Vagina (tissue), 2 donors: ENCODE data around the gene ARHGAP26.

Experiments
- POLR2AphosphoS5 ChIP-seq, 2 donors: sonication (generic); formaldehyde crosslinking; IDR thresholded peaks; one replicate each; pipeline ENCODE4 v1.9.0; 2017; ENCODE audit warnings: antibody characterized with exemption in 2 of 2, mild to moderate bottlenecking in 2 of 2, low read depth in 1 of 2; ENCODE audit not compliant: insufficient read depth in 1 of 2
- TF ChIP-seq, protein P1 (sequence below), 3 experiments: fragments of 450-650 bp in 2 of 3; fragments of 200-600 bp in 1 of 3; sonication (generic) in 1 of 3; IDR thresholded peaks; one replicate each; pipeline ENCODE4 v1.5.1; 2017 to 2019; ENCODE audit warnings: antibody characterized with exemption in 3 of 3, mild to moderate bottlenecking in 2 of 3, moderate library complexity in 2 of 3

DNA sequence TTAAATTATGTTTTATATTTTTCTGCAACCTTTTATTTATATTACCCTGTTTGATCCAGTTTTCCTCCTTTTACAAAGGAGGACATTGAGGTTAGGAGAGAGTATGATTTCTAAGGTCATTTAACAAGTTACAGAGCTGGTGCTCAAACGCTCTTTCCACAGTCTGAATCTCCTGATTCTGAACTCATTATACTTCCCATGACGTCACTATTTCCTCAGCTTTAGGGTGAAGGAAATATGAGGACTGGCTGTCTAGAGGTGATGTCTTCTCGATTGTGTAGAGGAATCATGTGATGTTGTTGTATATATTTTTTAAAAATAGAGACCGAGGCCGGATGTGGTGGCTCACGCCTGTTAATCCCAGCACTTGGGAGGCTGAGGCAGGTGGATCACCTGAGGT, 140.0 kb downstream of the ARHGAP26 start:
- TF ChIP-seq, protein P1, sequence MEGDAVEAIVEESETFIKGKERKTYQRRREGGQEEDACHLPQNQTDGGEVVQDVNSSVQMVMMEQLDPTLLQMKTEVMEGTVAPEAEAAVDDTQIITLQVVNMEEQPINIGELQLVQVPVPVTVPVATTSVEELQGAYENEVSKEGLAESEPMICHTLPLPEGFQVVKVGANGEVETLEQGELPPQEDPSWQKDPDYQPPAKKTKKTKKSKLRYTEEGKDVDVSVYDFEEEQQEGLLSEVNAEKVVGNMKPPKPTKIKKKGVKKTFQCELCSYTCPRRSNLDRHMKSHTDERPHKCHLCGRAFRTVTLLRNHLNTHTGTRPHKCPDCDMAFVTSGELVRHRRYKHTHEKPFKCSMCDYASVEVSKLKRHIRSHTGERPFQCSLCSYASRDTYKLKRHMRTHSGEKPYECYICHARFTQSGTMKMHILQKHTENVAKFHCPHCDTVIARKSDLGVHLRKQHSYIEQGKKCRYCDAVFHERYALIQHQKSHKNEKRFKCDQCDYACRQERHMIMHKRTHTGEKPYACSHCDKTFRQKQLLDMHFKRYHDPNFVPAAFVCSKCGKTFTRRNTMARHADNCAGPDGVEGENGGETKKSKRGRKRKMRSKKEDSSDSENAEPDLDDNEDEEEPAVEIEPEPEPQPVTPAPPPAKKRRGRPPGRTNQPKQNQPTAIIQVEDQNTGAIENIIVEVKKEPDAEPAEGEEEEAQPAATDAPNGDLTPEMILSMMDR (IDR thresholded peaks at IDR 0.05) = no peak
- no peak for TF ChIP-seq POLR2AphosphoS5 (IDR thresholded peaks at IDR 0.05; ENCODE audit: insufficient read depth in 1 of 2, low read depth in 1 of 2)
